ENCODE measurements around the gene GATB. TPM values are rescaled to one million over a fixed set of nuclear protein-coding genes. Genes with fewer than 3 reads are reported as not detected.

Gene GATB
- total and polyA plus RNA-seq, 2 experiments from 2014 or later, result 17.7 to 18.9 TPM

DNA sequence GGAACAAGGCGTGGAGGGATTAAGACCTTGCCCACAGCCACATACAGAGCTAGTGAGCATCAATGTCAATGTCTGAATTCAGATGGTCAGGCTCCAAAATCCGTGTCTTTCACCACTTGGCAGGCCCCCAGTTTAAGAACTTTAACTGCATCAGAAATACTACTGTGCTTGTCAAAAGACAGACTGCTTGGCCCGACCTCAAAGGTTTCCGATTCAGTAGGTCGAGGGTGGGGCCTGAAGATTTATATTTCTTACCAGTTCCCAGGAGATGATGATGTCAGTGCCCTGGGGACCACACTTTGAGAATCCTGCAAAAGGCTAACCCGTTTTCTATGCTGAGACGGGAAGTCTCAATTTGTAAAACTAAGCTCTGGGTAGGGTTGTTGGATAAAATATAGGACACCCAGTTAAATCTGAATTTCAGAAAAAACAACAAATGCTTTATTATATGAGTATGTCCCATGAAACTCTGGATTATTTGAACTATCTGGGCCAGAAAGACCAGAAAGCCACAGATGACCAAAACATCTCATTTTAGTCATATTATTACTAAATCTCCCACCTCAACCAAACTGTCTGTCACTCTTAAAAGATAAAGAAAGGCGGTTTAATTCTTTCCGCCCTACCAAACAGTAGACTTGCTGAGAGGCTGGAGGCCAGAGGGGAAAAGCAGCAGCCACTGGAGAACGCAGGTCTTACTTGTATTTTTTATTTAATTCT, 42.7 kb downstream of the GATB start (continued):
- TF ChIP-seq, protein P1, sequence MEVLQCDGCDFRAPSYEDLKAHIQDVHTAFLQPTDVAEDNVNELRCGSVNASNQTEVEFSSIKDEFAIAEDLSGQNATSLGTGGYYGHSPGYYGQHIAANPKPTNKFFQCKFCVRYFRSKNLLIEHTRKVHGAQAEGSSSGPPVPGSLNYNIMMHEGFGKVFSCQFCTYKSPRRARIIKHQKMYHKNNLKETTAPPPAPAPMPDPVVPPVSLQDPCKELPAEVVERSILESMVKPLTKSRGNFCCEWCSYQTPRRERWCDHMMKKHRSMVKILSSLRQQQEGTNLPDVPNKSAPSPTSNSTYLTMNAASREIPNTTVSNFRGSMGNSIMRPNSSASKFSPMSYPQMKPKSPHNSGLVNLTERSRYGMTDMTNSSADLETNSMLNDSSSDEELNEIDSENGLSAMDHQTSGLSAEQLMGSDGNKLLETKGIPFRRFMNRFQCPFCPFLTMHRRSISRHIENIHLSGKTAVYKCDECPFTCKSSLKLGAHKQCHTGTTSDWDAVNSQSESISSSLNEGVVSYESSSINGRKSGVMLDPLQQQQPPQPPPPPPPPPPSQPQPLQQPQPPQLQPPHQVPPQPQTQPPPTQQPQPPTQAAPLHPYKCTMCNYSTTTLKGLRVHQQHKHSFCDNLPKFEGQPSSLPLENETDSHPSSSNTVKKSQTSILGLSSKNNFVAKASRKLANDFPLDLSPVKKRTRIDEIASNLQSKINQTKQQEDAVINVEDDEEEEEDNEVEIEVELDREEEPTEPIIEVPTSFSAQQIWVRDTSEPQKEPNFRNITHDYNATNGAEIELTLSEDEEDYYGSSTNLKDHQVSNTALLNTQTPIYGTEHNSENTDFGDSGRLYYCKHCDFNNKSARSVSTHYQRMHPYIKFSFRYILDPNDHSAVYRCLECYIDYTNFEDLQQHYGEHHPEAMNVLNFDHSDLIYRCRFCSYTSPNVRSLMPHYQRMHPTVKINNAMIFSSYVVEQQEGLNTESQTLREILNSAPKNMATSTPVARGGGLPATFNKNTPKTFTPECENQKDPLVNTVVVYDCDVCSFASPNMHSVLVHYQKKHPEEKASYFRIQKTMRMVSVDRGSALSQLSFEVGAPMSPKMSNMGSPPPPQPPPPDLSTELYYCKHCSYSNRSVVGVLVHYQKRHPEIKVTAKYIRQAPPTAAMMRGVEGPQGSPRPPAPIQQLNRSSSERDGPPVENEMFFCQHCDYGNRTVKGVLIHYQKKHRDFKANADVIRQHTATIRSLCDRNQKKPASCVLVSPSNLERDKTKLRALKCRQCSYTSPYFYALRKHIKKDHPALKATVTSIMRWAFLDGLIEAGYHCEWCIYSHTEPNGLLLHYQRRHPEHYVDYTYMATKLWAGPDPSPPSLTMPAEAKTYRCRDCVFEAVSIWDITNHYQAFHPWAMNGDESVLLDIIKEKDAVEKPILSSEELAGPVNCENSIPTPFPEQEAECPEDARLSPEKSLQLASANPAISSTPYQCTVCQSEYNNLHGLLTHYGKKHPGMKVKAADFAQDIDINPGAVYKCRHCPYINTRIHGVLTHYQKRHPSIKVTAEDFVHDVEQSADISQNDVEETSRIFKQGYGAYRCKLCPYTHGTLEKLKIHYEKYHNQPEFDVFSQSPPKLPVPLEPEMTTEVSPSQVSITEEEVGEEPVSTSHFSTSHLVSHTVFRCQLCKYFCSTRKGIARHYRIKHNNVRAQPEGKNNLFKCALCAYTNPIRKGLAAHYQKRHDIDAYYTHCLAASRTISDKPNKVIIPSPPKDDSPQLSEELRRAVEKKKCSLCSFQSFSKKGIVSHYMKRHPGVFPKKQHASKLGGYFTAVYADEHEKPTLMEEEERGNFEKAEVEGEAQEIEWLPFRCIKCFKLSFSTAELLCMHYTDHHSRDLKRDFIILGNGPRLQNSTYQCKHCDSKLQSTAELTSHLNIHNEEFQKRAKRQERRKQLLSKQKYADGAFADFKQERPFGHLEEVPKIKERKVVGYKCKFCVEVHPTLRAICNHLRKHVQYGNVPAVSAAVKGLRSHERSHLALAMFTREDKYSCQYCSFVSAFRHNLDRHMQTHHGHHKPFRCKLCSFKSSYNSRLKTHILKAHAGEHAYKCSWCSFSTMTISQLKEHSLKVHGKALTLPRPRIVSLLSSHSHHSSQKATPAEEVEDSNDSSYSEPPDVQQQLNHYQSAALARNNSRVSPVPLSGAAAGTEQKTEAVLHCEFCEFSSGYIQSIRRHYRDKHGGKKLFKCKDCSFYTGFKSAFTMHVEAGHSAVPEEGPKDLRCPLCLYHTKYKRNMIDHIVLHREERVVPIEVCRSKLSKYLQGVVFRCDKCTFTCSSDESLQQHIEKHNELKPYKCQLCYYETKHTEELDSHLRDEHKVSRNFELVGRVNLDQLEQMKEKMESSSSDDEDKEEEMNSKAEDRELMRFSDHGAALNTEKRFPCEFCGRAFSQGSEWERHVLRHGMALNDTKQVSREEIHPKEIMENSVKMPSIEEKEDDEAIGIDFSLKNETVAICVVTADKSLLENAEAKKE (CRISPR knock-in tag; IDR thresholded peaks at IDR 0.05), result no peak
- TF ChIP-seq STAT1 (IDR thresholded peaks at IDR 0.05; ENCODE audit: unreplicated experiment) (no peak), EZH2 (IDR thresholded peaks at IDR 0.05; ENCODE audit: low read depth, unreplicated experiment) (no peak), CREB1 (CRISPR knock-in tag; IDR thresholded peaks at IDR 0.05; ENCODE audit: low read depth) (no peak), EZH2phosphoT487 (IDR thresholded peaks at IDR 0.05; ENCODE audit: unreplicated experiment) (no peak), JUNB (IDR thresholded peaks at IDR 0.05; ENCODE audit: unreplicated experiment) (no peak), NANOG (IDR thresholded peaks at IDR 0.05; ENCODE audit: borderline replicate concordance) (no peak), POLR2AphosphoS5 (IDR thresholded peaks at IDR 0.05; ENCODE audit: low read depth) (no peak), ETS1 (IDR thresholded peaks at IDR 0.05) (no peak)
- TF ChIP-seq, protein P2, sequence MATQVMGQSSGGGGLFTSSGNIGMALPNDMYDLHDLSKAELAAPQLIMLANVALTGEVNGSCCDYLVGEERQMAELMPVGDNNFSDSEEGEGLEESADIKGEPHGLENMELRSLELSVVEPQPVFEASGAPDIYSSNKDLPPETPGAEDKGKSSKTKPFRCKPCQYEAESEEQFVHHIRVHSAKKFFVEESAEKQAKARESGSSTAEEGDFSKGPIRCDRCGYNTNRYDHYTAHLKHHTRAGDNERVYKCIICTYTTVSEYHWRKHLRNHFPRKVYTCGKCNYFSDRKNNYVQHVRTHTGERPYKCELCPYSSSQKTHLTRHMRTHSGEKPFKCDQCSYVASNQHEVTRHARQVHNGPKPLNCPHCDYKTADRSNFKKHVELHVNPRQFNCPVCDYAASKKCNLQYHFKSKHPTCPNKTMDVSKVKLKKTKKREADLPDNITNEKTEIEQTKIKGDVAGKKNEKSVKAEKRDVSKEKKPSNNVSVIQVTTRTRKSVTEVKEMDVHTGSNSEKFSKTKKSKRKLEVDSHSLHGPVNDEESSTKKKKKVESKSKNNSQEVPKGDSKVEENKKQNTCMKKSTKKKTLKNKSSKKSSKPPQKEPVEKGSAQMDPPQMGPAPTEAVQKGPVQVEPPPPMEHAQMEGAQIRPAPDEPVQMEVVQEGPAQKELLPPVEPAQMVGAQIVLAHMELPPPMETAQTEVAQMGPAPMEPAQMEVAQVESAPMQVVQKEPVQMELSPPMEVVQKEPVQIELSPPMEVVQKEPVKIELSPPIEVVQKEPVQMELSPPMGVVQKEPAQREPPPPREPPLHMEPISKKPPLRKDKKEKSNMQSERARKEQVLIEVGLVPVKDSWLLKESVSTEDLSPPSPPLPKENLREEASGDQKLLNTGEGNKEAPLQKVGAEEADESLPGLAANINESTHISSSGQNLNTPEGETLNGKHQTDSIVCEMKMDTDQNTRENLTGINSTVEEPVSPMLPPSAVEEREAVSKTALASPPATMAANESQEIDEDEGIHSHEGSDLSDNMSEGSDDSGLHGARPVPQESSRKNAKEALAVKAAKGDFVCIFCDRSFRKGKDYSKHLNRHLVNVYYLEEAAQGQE (IDR thresholded peaks at IDR 0.05; ENCODE audit: unreplicated experiment), result no peak
